ENCODE measurements around the gene CRELD2.
A peak's percentile ranks its signal among the peaks of the same experiment; 100 is the strongest.

The CRELD2 gene

GRCh38 chr22:49913026-49913425, 5.4 kb upstream of the CRELD2 start:
- DNase-seq (ENCODE audit: low read depth, low spot score), result no peak
- no peak for TF ChIP-seq EZH2 (IDR thresholded peaks at IDR 0.05)
- no peak for TF ChIP-seq POLR2AphosphoS5 (IDR thresholded peaks at IDR 0.05; ENCODE audit: borderline replicate concordance, low read depth, low read length)
- TF ChIP-seq FOXP2 (optimal IDR thresholded peaks at IDR 0.05; ENCODE audit: control extremely low read depth, extremely low read length, insufficient read depth), result no peak
- peaks cover 16% of the 10 kb centered on the region; the same call in 1 of the 2 replicates for H3K36me3 ChIP-seq (ENCODE audit: insufficient read depth, low read length)
- H3K9me3 ChIP-seq (ENCODE audit: low read depth, low read length), result no peaks in the 10 kb centered on the region
- H3K4me3 ChIP-seq, result no peak overlapping the region
- no peak overlapping the region for H3K27ac ChIP-seq
- H3K9ac ChIP-seq (ENCODE audit: insufficient read length), result no peak overlapping the region

DNA sequence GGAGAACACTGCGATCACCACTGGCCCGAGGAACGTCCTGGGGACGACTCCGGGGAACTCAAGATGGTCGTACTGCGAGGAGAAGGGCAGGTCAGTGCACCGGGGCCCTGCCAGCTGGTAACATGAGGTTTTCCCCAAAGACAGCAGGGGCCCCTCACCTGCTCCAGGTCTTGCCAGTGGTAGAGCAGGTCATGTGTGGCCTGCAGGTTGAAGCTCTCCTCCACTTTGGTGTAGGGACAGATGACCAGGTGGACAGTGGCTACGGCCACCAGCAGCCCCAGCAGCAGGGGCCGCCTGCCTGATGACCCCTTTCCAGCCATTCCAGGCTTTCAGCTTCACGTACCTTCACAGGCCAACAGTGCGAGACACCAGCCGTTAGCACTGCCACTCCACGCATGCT, 5.0 kb upstream of the CRELD2 start:
- Histone ChIP-seq H3K9ac (ENCODE audit: insufficient read length) (no peak overlapping the region), H3K27ac (no peak overlapping the region), H3K9me3 (ENCODE audit: low read depth, low read length) (no peaks in the 10 kb centered on the region), H3K4me3 (no peak overlapping the region), H3K36me3 (ENCODE audit: insufficient read depth, low read length) (peaks cover 16% of the 10 kb centered on the region; the same call in 1 of the 2 replicates)
- TF ChIP-seq FOXP2 (optimal IDR thresholded peaks at IDR 0.05; ENCODE audit: control extremely low read depth, extremely low read length, insufficient read depth) (no peak), EZH2 (IDR thresholded peaks at IDR 0.05) (no peak), POLR2AphosphoS5 (IDR thresholded peaks at IDR 0.05; ENCODE audit: borderline replicate concordance, low read depth, low read length) (no peak)
- no peak for DNase-seq (ENCODE audit: low read depth, low spot score)

GRCh38 chr22:49914256-49914655, 4.2 kb upstream of the CRELD2 start:
- DNase-seq (ENCODE audit: low read depth, low spot score), result no peak
- Histone ChIP-seq H3K9ac (ENCODE audit: insufficient read length) (no peak overlapping the region), H3K36me3 (ENCODE audit: insufficient read depth, low read length) (peaks cover 16% of the 10 kb centered on the region; the same call in 1 of the 2 replicates), H3K27ac (no peak overlapping the region), H3K4me3 (no peak overlapping the region), H3K9me3 (ENCODE audit: low read depth, low read length) (no peaks in the 10 kb centered on the region)
- TF ChIP-seq EZH2 (IDR thresholded peaks at IDR 0.05), result no peak
- no peak for TF ChIP-seq FOXP2 (optimal IDR thresholded peaks at IDR 0.05; ENCODE audit: control extremely low read depth, extremely low read length, insufficient read depth)
- TF ChIP-seq POLR2AphosphoS5 (IDR thresholded peaks at IDR 0.05; ENCODE audit: borderline replicate concordance, low read depth, low read length), result no peak

GRCh38 chr22:49915610-49916009, 2.8 kb upstream of the CRELD2 start:
- Histone ChIP-seq H3K36me3 (ENCODE audit: insufficient read depth, low read length) (peaks cover 16% of the 10 kb centered on the region; the same call in 1 of the 2 replicates), H3K9ac (ENCODE audit: insufficient read length) (no peak overlapping the region), H3K27ac (no peak overlapping the region), H3K4me3 (no peak overlapping the region), H3K9me3 (ENCODE audit: low read depth, low read length) (no peaks in the 10 kb centered on the region)
- TF ChIP-seq EZH2 (IDR thresholded peaks at IDR 0.05), result no peak
- no peak for TF ChIP-seq FOXP2 (optimal IDR thresholded peaks at IDR 0.05; ENCODE audit: control extremely low read depth, extremely low read length, insufficient read depth)
- no peak for TF ChIP-seq POLR2AphosphoS5 (IDR thresholded peaks at IDR 0.05; ENCODE audit: borderline replicate concordance, low read depth, low read length)
- DNase-seq (ENCODE audit: low read depth, low spot score), result no peak

- no peak overlapping the region for H3K27ac ChIP-seq
- H3K9ac ChIP-seq (ENCODE audit: insufficient read length), result no peak overlapping the region
- no peak for DNase-seq (ENCODE audit: low read depth, low spot score)
- peaks cover 16% of the 10 kb centered on the region; the same call in 1 of the 2 replicates for H3K36me3 ChIP-seq (ENCODE audit: insufficient read depth, low read length)
- TF ChIP-seq POLR2AphosphoS5 (IDR thresholded peaks at IDR 0.05; ENCODE audit: borderline replicate concordance, low read depth, low read length) (no peak), EZH2 (IDR thresholded peaks at IDR 0.05) (no peak), FOXP2 (optimal IDR thresholded peaks at IDR 0.05; ENCODE audit: control extremely low read depth, extremely low read length, insufficient read depth) (no peak)
- peak overlapping the region; percentile 98; the same call in 1 of the 2 replicates for H3K4me3 ChIP-seq
- H3K9me3 ChIP-seq (ENCODE audit: low read depth, low read length), result no peaks in the 10 kb centered on the region
Observed at GRCh38 chr22:49916831-49917230, 1.6 kb upstream of the CRELD2 start.

DNA sequence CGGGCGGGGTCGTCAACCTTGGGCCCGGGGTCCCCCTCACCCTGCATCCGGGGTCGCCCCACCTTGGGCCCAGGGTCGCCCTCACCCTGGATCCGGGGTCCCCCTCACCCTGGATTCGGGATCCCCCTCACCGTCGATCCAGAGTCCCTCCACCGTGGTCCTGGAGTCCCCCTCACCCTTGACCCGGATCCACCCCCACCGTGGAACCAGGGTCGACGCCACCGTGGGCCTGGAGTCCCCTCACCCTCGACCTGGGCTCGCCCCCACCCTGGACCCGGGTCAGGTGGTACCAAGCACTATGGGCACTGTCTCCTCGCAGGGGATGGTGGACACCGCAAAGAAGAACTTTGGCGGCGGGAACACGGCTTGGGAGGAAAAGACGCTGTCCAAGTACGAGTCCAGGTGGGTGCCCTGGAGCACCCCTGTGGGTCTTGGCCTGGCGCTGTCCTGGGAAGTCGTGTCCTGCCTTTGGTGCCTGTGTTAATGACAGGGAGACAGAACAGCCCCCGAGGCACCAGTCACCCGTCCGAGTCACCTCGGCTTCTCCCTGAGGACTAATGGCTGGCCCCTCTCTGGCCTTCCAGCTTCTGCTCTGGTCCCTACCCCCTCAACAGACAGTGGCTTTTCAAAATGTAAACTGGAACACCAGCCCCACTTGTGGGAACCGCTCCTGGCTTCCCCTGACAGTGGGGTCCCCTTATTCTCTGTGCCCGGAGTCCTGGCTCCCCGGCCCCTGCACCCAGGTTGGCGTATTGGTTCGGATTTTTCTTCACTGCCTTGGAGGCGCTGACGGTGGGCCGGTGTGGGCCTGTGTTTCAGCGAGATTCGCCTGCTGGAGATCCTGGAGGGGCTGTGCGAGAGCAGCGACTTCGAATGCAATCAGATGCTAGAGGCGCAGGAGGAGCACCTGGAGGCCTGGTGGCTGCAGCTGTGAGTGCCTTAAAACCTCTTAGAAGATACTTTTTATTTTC, 762 bp downstream of the CRELD2 start:
- TF ChIP-seq EZH2 (IDR thresholded peaks at IDR 0.05) (no peak), FOXP2 (optimal IDR thresholded peaks at IDR 0.05; ENCODE audit: control extremely low read depth, extremely low read length, insufficient read depth) (no peak), POLR2AphosphoS5 (IDR thresholded peaks at IDR 0.05; ENCODE audit: borderline replicate concordance, low read depth, low read length) (no peak)
- H3K9ac ChIP-seq (ENCODE audit: insufficient read length), result peak overlapping the region; percentile 75
- DNase-seq (ENCODE audit: low read depth, low spot score), result no peak
- H3K4me3 ChIP-seq, result peak overlapping the region; percentile 98
- no peak overlapping the region for H3K27ac ChIP-seq
- no peaks in the 10 kb centered on the region for H3K9me3 ChIP-seq (ENCODE audit: low read depth, low read length)
- no peaks in the 10 kb centered on the region; the same call in 1 of the 2 replicates for H3K36me3 ChIP-seq (ENCODE audit: insufficient read depth, low read length)

GRCh38 chr22:49920859-49921258, 2.4 kb downstream of the CRELD2 start:
- Histone ChIP-seq H3K36me3 (ENCODE audit: insufficient read depth, low read length) (no peaks in the 10 kb centered on the region; the same call in 1 of the 2 replicates), H3K9me3 (ENCODE audit: low read depth, low read length) (no peaks in the 10 kb centered on the region), H3K4me3 (no peak overlapping the region), H3K9ac (ENCODE audit: insufficient read length) (no peak overlapping the region), H3K27ac (no peak overlapping the region)
- no peak for DNase-seq (ENCODE audit: low read depth, low spot score)
- no peak for TF ChIP-seq EZH2 (IDR thresholded peaks at IDR 0.05)
- no peak for TF ChIP-seq POLR2AphosphoS5 (IDR thresholded peaks at IDR 0.05; ENCODE audit: borderline replicate concordance, low read depth, low read length)
- no peak for TF ChIP-seq FOXP2 (optimal IDR thresholded peaks at IDR 0.05; ENCODE audit: control extremely low read depth, extremely low read length, insufficient read depth)

DNA sequence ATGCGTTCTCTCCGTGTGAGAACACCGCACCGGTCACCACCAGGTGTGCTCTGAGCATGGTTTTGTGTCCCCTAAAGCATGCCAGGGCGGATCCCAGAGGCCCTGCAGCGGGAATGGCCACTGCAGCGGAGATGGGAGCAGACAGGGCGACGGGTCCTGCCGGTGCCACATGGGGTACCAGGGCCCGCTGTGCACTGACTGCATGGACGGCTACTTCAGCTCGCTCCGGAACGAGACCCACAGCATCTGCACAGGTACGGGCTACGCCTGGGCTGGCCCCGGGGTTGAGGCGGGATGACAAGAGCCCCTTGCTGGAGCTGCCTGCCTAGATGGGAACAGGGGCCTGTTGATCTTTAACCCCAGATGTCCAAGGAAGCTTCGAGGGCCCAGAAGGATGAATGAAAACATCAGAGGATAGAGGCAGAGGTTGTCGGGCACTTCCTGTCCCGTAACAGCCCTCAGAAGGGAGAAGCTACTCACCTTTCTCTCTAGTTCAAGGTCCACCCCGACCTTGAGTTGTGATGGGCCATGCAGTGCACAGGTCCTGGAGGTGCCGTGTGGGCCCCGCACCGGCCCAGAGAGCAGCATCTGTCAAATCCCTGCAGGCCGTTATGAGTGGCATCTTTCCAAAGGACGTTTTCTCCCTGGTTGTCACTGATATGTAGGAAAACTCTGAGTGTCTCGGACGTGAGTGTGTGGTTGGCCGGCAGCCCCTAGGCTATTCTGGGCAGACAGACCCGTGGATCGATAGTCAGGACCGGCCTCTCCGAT, 3.3 kb downstream of the CRELD2 start:
- H3K9ac ChIP-seq (ENCODE audit: insufficient read length), result no peak overlapping the region
- H3K36me3 ChIP-seq (ENCODE audit: insufficient read depth, low read length), result no peaks in the 10 kb centered on the region; the same call in 1 of the 2 replicates
- H3K27ac ChIP-seq, result 0 out of 2 replicates have a peak overlapping the region, but pooled peaks have one; percentile 60
- no peak for DNase-seq (ENCODE audit: low read depth, low spot score)
- H3K4me3 ChIP-seq, result no peak overlapping the region
- no peaks in the 10 kb centered on the region for H3K9me3 ChIP-seq (ENCODE audit: low read depth, low read length)
- TF ChIP-seq EZH2 (IDR thresholded peaks at IDR 0.05) (no peak), FOXP2 (optimal IDR thresholded peaks at IDR 0.05; ENCODE audit: control extremely low read depth, extremely low read length, insufficient read depth) (no peak), POLR2AphosphoS5 (IDR thresholded peaks at IDR 0.05; ENCODE audit: borderline replicate concordance, low read depth, low read length) (no peak)

Measured in SK-N-MC (cell line).